Measurements from ENCODE around the gene ZC2HC1B. TPM values are rescaled to one million over a fixed set of nuclear protein-coding genes. Genes with fewer than 3 reads are reported as not detected.

ZC2HC1B gene
- total RNA-seq, 1 experiment from 2014 or later, result not detected

- no peaks in the 10 kb centered on the region for H3K9me3 Mint-ChIP-seq
- Histone ChIP-seq H2BK120ac (ENCODE audit: low read depth, low read length, poor library complexity, severe bottlenecking) (no peak overlapping the region), H3K27ac (ENCODE audit: insufficient read length, low read depth, low read length) (no peak overlapping the region), H2AK5ac (ENCODE audit: insufficient read length, low read length) (no peak overlapping the region), H2BK20ac (ENCODE audit: low read depth, low read length, poor library complexity, severe bottlenecking) (no peak overlapping the region), H2BK15ac (ENCODE audit: low read depth, low read length) (no peak overlapping the region), H3K18ac (ENCODE audit: insufficient read length, low read depth, low read length) (no peak overlapping the region), H3K79me2 (ENCODE audit: insufficient read depth, low read length) (peaks cover under 1% of the 10 kb centered on the region; the same call in 1 of the 2 replicates), H2BK5ac (ENCODE audit: insufficient read length, low read length) (no peak overlapping the region), H3K23ac (ENCODE audit: insufficient read length, low read depth, low read length) (no peak overlapping the region), H3K9me3 (ENCODE audit: control insufficient read depth, low read depth, low read length) (no peaks in the 10 kb centered on the region), H3K4me1 (ENCODE audit: insufficient read depth, low read length) (no peaks in the 10 kb centered on the region), H3K14ac (ENCODE audit: insufficient read depth, low read length) (no peak overlapping the region), H3K79me1 (ENCODE audit: insufficient read depth, low read depth, low read length, poor library complexity, severe bottlenecking) (no peaks in the 10 kb centered on the region), H4K91ac (ENCODE audit: insufficient read length, low read depth, low read length) (no peak overlapping the region), H3K56ac (ENCODE audit: insufficient read length, low read depth, low read length) (no peak overlapping the region), H3K27me3 (ENCODE audit: insufficient read depth, low read length) (no peaks in the 10 kb centered on the region), H3K9ac (ENCODE audit: extremely low read depth, insufficient read length, low read length) (no peak overlapping the region), H3K4me2 (ENCODE audit: insufficient read depth, insufficient read length, low read length) (no peak overlapping the region), H4K8ac (replicated peaks; ENCODE audit: insufficient read length, low read depth, low read length) (no peak overlapping the region), H3T11ph (ENCODE audit: low read length) (no peak overlapping the region), H3K23me2 (ENCODE audit: insufficient read length, low read depth, low read length, poor library complexity, severe bottlenecking) (no peaks in the 10 kb centered on the region), H4K20me1 (ENCODE audit: control insufficient read depth, insufficient read depth, insufficient read length) (no peaks in the 10 kb centered on the region), H4K5ac (ENCODE audit: insufficient read length, low read depth, low read length) (no peak overlapping the region), H2AFZ (ENCODE audit: low read length) (no peak overlapping the region), H3K4ac (ENCODE audit: low read depth, low read length) (no peak overlapping the region), H2BK12ac (ENCODE audit: insufficient read length, low read depth, low read length) (no peak overlapping the region)
- H3K27me3 Mint-ChIP-seq (ENCODE audit: low read depth), result no peaks in the 10 kb centered on the region
- no CpG with 5 or more reads among the region's 5 CpGs for WGBS (ENCODE audit: extremely low coverage, insufficient read length, low lambda C conversion rate)
- H3K27ac Mint-ChIP-seq, result no peak overlapping the region
- no peak for DNase-seq
- H3K4me1 Mint-ChIP-seq, result peaks cover 4 to 6% of the 10 kb centered on the region in 2 experiments; a peak in 3 of 4 replicates
- TF ChIP-seq CTCF (conservative IDR thresholded peaks at IDR 0.05), result no peak
- no peak overlapping the region for H3K4me3 Mint-ChIP-seq
- no peaks in the 10 kb centered on the region; a peak in 1 of 7 replicates for H3K36me3 Mint-ChIP-seq (ENCODE audit: insufficient read depth in 1 of 3, low read depth in 3 of 3)
Observed at GRCh38 chr6:143838395-143838794, 25.9 kb upstream of the ZC2HC1B start.
